Jurkat, Clone E6-1 (cell line): ENCODE results near the gene GOLGA8R.
"Not testable (repeated sequence)": the region's sequence is repeated elsewhere in the genome, so short reads cannot be mapped to it uniquely, and the experiment has no call there.

ENCODE experiments used
- DNase-seq: peaks from one replicate; pipeline ENCODE4 v3.0.0-alpha.2; 2011; ENCODE audit warnings: low read depth, low spot score
- H3K4me3 ChIP-seq: 2 replicates; pipeline ENCODE4 v1.5.1; 2011; ENCODE audit warnings: mild to moderate bottlenecking, low read length, control low read depth, moderate library complexity

GOLGA8R gene

DNA sequence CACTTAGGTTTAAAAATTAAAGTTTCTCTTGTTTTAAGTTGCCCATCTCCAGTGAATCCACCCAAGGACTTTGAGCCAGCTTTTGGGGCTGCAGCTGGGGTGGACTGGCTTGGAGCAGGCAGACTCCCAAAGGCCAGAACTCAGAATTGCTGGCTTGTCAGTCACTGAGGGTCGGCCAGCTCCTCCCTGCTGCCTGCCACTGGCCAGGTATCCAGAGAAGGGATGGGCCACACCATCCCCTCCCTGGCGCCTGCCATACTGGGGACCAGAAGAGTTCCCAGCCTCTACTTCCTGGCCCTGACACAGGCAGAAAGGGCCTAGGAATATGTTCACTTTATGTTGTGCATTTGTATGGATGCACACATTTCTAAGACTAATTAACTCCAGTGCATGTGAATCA, 53.1 kb downstream of the GOLGA8R start:
- not testable (repeated sequence) for DNase-seq, H3K4me3 ChIP-seq

DNA sequence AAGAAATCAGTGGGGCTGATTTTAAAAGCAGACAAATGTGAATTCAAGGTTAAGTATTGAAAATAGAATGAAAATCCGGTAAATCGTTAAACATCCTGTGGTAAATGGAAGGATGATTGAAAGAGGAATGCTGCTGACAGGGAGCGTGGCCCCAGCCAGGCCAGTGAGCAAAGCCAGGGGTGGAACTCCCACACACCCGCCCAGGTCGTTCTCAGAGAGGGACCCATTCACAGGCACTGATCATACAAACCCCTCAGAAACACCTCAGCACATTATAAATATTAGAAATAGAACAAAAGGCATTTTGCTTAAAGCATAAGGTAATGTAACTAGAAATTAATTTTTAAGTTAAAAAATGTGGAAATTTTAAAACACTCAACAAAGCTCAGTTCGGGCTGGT, 59.0 kb downstream of the GOLGA8R start:
- H3K4me3 ChIP-seq, DNase-seq: not testable (repeated sequence)
